Measurements from ENCODE around the gene LYSMD2.

Gene LYSMD2

GRCh38 chr15:51718746-51719145 lies 18.7 kb downstream of the LYSMD2 start:
- DNase-seq: no peak

DNA sequence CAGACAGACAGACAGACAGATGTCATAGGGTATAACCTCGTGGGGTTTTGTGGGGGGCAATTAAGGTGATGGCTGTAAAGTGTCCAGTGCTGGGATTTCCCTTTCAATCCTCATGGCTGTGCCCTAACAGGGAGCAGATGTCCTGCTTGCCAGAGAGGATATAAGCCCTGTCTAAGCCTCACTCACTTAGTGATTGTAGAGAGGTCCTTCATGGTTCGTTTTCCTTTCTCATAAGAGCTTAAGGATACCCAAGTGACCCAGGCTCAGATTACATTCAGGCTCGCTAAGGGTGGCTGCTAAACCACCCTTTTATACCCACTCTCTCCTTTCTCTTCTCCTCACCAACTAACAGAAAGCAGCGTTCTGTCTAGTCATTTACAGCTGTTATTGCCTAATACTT lies 19.2 kb downstream of the LYSMD2 start:
- DNase-seq: no peak

- DNase-seq: no peak
Measured at GRCh38 chr15:51714911-51715310, 22.5 kb downstream of the LYSMD2 start.

GRCh38 chr15:51714162-51714561 lies 23.3 kb downstream of the LYSMD2 start:
- DNase-seq: no peak

- no peak for DNase-seq
Measured at GRCh38 chr15:51709031-51709430, 28.4 kb downstream of the LYSMD2 start.

GRCh38 chr15:51708013-51708412 lies 29.4 kb downstream of the LYSMD2 start:
- DNase-seq: no peak

DNA sequence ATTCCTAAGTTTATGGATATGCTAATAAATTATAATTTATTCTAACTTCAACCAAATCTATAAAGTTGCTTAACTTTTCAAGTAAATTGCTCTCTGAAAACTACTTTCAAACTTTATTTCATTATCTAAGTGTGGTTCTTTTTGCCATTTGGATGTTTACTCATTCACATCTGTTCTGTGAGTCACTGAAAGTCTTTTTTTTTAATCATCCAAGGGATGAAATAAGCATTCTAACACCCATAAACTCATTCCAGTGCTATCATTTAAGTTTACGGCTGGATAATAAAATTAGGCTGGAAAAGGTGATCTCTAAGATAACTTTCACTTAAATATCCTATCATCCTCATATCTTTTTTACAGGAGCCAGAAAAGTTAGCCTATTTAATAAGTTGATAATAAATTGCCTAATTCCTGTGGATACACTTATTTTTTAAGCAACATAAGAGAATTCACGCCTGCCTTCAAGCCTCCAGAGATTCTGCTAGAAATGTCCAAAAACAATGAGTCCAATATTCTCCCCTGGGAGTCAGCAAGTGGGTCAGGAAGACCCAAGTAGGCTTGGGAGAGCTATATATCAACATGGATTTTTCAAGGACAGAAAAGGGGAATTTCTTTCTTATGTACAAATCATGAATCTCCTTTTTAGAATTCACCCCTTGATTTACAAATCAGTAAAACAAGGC lies 30.4 kb downstream of the LYSMD2 start:
- no peak for DNase-seq

DNA sequence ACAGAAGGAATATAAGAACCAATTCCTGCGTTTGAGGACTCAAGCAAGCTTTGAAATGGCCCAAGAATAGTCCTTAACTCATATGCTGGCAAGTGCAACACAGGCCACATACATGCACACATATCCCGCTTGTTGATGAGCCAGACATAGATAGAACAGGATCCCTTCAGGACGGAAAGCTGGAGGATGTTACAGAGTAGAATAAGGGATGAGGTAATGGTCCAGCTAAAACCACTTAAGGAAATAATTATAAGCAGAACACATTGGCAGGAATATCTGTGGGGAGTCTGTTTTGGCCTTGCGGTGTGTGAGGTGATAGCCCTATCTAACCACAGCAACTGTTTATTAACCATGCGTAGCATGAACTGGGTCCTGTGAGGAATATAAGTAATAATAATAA lies 31.2 kb downstream of the LYSMD2 start:
- DNase-seq: peak; percentile 34

- no peak for DNase-seq
Measured at GRCh38 chr15:51702710-51703109, 34.7 kb downstream of the LYSMD2 start.

GRCh38 chr15:51699373-51699772 lies 38.1 kb downstream of the LYSMD2 start:
- DNase-seq: no peak

- no peak for DNase-seq
Measured at GRCh38 chr15:51697163-51697562, 40.3 kb downstream of the LYSMD2 start.

GRCh38 chr15:51696566-51696965 lies 40.9 kb downstream of the LYSMD2 start:
- no peak for DNase-seq

DNA sequence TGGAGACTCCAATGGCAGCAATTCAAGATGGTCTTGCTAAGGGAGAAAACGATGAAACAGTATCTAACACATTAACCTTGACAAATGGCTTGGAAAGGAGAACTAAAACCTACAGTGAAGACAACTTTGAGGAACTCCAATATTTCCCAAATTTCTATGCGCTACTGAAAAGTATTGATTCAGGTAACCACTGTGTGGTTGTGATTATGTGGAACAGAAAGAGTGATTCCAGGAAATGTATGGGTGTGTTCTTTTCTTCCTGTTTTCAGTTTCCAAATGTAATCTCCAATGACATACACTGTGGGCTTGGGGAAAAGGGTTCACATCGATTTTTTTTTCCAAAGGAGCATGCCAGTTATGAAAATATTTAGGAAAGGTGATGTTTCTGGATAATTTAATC lies 45.3 kb downstream of the LYSMD2 start:
- DNase-seq: no peak

- no peak for DNase-seq
Measured at GRCh38 chr15:51688863-51689262, 48.6 kb downstream of the LYSMD2 start.

DNA sequence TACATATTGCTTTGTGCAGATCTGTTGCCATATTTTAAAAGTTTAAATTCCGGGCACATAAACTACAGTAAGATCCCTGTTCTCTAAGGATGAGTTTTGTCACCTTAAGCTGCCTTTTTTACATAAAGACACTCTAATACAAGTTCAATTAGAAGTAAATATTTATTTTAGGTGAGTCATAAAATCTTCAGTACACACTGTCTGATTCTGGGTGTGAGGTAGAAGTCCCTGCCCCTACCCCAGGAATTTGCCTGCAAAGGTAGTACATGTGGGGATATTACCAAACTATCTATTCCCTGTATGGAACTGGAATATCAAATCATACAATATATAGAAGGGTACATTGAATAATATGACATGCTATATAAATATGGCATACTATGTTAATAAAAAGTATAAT lies 49.9 kb downstream of the LYSMD2 start:
- no peak for DNase-seq

DNA sequence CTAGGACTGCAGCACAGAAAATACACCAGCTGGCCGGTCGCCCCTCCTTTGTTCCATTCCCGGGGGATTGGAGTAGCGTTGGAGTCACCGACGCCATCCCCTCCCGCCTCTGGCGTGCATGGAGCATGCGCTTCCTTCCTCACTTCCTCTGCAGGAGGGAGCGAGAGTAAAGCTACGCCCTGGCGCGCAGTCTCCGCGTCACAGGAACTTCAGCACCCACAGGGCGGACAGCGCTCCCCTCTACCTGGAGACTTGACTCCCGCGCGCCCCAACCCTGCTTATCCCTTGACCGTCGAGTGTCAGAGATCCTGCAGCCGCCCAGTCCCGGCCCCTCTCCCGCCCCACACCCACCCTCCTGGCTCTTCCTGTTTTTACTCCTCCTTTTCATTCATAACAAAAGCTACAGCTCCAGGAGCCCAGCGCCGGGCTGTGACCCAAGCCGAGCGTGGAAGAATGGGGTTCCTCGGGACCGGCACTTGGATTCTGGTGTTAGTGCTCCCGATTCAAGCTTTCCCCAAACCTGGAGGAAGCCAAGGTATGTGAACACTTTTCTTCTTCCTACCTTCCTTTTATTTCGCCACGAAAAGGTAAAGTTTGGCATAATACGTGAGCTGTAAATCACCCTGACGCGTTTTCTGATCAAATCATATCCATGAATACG lies 56.0 kb downstream of the LYSMD2 start, which contains the start of gene SCG3:
SCG3 (plus strand) TSS at position 201 of the 661 bp plus-strand sequence; CDS start at position 454, 253 bp downstream.
- no peak for DNase-seq

GRCh38 chr15:51680321-51680720 lies 57.1 kb downstream of the LYSMD2 start:
- DNase-seq: no peak

GRCh38 chr15:51678096-51678495 lies 59.4 kb downstream of the LYSMD2 start:
- peak; percentile 56 for DNase-seq

DNA sequence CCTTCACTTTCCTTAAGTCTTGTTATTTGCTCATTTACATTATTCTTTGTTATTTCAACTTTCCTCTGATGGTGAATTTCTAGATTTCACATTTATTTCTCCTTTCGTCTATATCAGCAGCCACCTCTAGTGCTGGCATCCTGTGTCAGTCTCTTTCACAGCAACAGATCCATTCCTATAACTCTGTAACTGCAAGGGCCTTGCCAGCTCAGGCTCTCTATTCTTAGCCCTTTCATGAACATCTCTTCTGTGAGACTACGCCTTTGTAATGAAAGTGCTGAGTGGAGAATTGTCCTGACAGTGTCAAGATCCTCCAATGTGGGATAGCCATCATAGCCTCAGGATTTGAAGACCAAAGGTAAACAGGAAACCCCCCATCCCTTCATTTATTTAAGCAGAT lies 60.0 kb downstream of the LYSMD2 start:
- DNase-seq: no peak

- peak; percentile 16 for DNase-seq
Measured at GRCh38 chr15:51677021-51677420, 60.4 kb downstream of the LYSMD2 start.

GRCh38 chr15:51675234-51675633 lies 62.2 kb downstream of the LYSMD2 start:
- no peak for DNase-seq
